Bone marrow (tissue), 2 donors: ENCODE results near the gene HBD.
"Not testable (repeated sequence)": the region's sequence is repeated elsewhere in the genome, so short reads cannot be mapped to it uniquely, and the experiment has no call there.

Source experiments
- DNase-seq, 2 donors: peaks; one replicate each; lab custom pipeline; 2025; lab: John Stamatoyannopoulos, UW

Gene HBD

DNA sequence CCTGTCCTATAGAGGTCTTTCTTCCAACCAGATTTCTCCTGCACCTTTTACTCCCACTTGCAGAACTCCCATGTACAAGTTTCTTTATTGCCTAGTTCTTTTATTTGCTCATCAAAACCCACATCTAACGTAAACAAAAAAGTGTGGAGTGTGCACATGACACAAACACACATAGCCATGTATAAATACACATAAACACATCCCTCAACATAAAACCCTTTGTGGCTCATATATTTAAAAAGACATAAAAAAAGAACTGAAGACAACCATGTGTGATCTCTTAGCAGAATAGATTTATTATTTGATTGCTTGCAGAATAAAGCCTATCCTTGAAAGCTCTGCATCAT is 18.6 kb upstream of the HBD start:
- no peak for DNase-seq

DNA sequence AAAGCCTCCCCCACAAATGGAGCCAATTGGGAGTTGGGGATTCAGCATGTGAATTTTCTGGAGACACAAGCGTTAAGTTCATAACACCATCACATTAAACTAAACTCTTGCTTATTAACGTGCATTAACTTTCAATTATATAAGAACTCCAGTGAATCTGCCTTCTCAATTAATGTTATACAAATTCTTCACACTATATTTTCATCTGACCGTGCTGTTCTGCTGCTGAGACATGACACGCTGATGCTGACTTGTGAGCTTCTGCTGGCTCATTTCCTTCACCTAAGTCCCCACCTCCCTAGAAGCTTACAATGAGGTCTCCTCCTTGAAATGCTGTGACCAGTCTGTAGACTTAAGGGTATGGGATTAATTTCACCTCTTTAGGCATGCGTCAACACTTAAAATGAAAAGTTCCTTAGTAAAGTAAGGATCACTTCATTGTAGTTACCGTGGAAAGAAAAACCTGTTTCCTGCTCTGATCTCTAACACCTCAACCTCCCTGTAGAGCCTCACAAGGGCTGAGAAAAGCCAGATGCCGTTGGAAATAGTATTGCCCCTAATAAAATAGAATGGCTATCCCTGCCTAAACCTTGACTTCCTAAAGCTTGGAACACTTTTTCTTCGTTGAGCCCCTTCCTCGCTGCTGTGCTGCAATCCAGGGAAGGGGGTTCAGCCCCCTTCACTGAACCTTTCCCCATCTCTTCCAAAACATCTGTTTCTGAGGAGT is 18.1 kb upstream of the HBD start:
- DNase-seq, result no peak

- DNase-seq, result no peak
Measured at GRCh38 chr11:5251746-5252145, 17.5 kb upstream of the HBD start.

DNA sequence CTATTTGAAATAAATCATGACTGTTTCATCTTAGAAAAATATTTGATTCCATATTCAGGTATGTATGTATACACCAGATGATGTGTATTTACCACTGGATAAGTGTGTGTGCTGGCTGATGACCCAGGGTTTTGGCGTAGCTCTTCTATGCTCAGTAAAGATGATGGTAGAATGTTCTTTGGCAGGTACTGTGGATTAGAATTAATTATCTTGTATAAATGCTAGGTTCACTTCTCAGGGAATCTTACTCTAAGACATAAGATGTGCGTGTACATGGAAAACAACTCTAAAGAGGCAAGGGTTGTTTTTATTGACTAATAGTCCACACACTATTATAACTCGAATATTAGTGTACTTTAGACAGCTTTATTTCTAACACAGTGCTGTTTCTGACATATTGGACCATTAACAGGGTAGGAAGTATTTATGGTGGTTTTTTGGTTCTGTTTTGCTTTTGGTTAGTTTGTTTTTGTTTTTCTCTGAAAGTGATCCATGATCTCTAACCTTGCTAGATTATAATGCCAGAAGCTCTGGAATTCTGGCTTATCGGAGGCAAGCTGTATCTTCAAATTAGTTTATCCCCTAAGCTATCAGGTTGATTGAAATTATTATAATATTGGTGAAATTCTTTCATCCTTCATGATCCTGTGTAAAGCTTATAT is 16.4 kb upstream of the HBD start:
- no peak for DNase-seq

GRCh38 chr11:5249807-5250396 is 15.6 kb upstream of the HBD start, which contains the start of gene HBG1:
Gene HBG1, minus strand, starts transcription at chr11:5249857. Its CDS starts 53 bp downstream, at chr11:5249804.
- DNase-seq, result not testable (repeated sequence)

- DNase-seq, result not testable (repeated sequence)
Measured at GRCh38 chr11:5248498-5248897, 14.2 kb upstream of the HBD start.

- DNase-seq, result no peak
Measured at GRCh38 chr11:5247472-5248192, 13.3 kb upstream of the HBD start.

- no peak for DNase-seq
Measured at GRCh38 chr11:5246772-5247471, 12.6 kb upstream of the HBD start.

GRCh38 chr11:5245155-5245554 is 10.9 kb upstream of the HBD start:
- DNase-seq, result no peak

- no peak for DNase-seq
Measured at GRCh38 chr11:5243816-5244180, 9.5 kb upstream of the HBD start.

- DNase-seq, result no peak
Measured at GRCh38 chr11:5242933-5243815, 8.9 kb upstream of the HBD start.

DNA sequence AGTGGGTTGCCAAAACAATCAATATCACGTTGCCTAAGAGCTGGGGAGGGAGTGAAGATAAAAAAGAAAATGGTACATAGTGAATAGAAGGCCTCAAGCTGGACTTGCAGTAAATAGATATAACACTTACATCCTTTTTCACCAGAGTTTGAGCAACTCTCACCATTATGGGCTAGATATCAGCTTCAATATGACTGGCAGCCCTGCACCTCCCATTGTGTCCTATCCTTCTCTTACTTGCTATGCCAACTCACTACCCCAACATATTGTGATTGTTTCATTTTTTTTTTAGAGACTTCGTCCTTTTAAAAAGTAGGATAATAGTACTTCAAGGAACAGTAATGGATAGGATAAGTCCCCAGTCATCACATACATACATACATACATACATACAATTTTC is 7.9 kb upstream of the HBD start:
- DNase-seq, result no peak

- no peak for DNase-seq
Measured at GRCh38 chr11:5241458-5241857, 7.2 kb upstream of the HBD start.

- no peak for DNase-seq
Measured at GRCh38 chr11:5240458-5240857, 6.2 kb upstream of the HBD start.

GRCh38 chr11:5240056-5240455 is 5.8 kb upstream of the HBD start:
- DNase-seq, result no peak

- DNase-seq, result no peak
Measured at GRCh38 chr11:5239046-5239445, 4.8 kb upstream of the HBD start.

DNA sequence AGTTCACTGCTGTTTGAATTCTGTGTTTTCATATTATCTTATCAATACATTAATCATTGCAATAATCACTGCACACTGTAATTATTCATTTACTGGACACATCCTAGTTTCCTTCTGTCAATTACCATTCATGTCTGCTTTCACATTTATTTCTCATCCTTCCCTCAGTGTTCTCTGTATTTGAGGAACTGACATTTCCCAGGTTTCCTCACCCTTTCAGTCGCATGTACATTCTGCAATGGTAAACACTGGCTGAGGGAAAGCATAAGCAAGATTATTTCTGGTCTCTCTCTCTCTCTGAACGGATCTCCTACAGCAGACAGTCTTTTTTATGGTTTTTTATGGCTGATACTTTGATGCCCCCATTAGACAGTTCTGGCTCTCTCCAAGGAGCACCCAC is 4.2 kb upstream of the HBD start:
- DNase-seq, result no peak

DNA sequence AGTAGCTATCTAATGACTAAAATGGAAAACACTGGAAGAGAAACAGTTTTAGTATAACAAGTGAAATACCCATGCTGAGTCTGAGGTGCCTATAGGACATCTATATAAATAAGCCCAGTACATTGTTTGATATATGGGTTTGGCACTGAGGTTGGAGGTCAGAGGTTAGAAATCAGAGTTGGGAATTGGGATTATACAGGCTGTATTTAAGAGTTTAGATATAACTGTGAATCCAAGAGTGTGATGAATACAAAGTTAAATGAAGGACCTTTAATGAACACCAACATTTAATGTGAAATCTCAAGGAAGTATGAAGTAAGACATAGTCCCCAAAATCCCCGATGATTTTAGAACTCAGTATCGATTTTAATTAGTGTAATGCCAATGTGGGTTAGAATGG is 3.1 kb upstream of the HBD start:
- DNase-seq, result no peak

- no peak for DNase-seq
Measured at GRCh38 chr11:5235364-5236095, 1.2 kb upstream of the HBD start.

GRCh38 chr11:5233307-5233706 is 976 bp downstream of the HBD start:
- no peak for DNase-seq

- DNase-seq, result no peak
Measured at GRCh38 chr11:5232821-5233220, 1.5 kb downstream of the HBD start.
